Thoracic aorta (tissue), 2 donors: Measurements from ENCODE around the gene DARS1. TPM values are rescaled to one million over a fixed set of nuclear protein-coding genes. Genes with fewer than 3 reads are reported as not detected.
A peak's percentile ranks its signal among the peaks of the same experiment; 100 is the strongest.

Source experiments
- ATAC-seq: fragments of 150-250 bp; one replicate; pipeline ENCODE4 v1.8.0; 2017; ENCODE audit warnings: low read depth; ENCODE audit not compliant: insufficient number of reproducible peaks, low FRiP score
- DNase-seq: peaks from one replicate; pipeline ENCODE4 v3.0.0-alpha.2; 2020; ENCODE audit warnings: low spot score
- H3K27ac ChIP-seq, 2 donors: fragments of 200-600 bp; sonication (generic); 1 replicate in 1 of 2; 2 replicates in 1 of 2; pipeline ENCODE4 v1.5.1; 2016; ENCODE audit warnings: mild to moderate bottlenecking in 2 of 2, moderate library complexity in 2 of 2
- H3K27me3 ChIP-seq: fragments of 200-600 bp; sonication (generic); replicated peaks from 2 replicates; pipeline ENCODE4 v1.6.0; 2016; ENCODE audit warnings: mild to moderate bottlenecking; ENCODE audit not compliant: insufficient read depth
- H3K36me3 ChIP-seq: fragments of 200-600 bp; sonication (generic); one replicate; pipeline ENCODE4 v1.5.1; 2016
- H3K4me1 ChIP-seq, 2 donors: fragments of 200-600 bp; sonication (generic); 1 replicate in 1 of 2; 2 replicates in 1 of 2; pipeline versions ENCODE4 v1.5.1 to v1.6.0; 2016; ENCODE audit warnings: low read depth in 2 of 2, mild to moderate bottlenecking in 1 of 2; ENCODE audit not compliant: control insufficient read depth in 1 of 2
- H3K4me3 ChIP-seq: fragments of 200-600 bp; sonication (generic); 2 replicates; pipeline ENCODE4 v1.5.1; 2016; ENCODE audit warnings: mild to moderate bottlenecking
- H3K9me3 ChIP-seq: fragments of 200-600 bp; sonication (generic); 2 replicates; pipeline ENCODE4 v1.5.1; 2016
- total RNA-seq, 2 donors: library from RNA; depleted of rRNA; stranded (reverse); fragments of >200 nt; gene quantifications; one replicate each; pipeline versions ENCODE4 v1.1.0 to v1.2.3, GENCODE V29; 2016
- TF ChIP-seq, protein P1 (sequence below): fragments of 200-600 bp; sonication (generic); IDR thresholded peaks from one replicate; pipeline ENCODE4 v1.5.1; 2019; ENCODE audit warnings: antibody characterized with exemption

DARS1 gene
- total RNA-seq, 2 donors from 2014 or later, result 42.8 to 67.9 TPM

DNA sequence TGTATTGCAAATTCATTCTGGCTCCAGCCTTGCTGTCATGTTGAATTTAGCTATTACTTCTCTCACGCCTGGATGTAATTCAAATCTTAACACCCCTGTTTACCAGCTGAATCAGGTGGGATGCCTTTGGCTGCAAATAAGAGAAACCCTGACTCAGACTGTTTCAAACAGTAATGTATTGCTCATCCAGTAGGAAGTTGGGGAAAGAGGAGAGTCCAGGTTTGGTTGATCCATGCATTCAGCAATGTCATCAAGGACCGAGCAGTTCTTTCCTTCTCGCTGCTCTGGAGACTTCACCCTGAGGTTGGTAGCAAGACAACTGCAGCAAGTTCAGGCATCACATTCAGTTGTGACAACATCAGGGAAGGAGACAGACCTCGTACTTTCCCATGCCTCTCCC lies 6.4 kb upstream of the DARS1 start:
- H3K27ac ChIP-seq, result no peak overlapping the region
- no peaks in the 10 kb centered on the region for H3K4me1 ChIP-seq
- H3K36me3 ChIP-seq, result no peaks in the 10 kb centered on the region
- DNase-seq (no peak), ATAC-seq (no peak)
- no peak overlapping the region for H3K4me3 ChIP-seq
- TF ChIP-seq, protein P1, sequence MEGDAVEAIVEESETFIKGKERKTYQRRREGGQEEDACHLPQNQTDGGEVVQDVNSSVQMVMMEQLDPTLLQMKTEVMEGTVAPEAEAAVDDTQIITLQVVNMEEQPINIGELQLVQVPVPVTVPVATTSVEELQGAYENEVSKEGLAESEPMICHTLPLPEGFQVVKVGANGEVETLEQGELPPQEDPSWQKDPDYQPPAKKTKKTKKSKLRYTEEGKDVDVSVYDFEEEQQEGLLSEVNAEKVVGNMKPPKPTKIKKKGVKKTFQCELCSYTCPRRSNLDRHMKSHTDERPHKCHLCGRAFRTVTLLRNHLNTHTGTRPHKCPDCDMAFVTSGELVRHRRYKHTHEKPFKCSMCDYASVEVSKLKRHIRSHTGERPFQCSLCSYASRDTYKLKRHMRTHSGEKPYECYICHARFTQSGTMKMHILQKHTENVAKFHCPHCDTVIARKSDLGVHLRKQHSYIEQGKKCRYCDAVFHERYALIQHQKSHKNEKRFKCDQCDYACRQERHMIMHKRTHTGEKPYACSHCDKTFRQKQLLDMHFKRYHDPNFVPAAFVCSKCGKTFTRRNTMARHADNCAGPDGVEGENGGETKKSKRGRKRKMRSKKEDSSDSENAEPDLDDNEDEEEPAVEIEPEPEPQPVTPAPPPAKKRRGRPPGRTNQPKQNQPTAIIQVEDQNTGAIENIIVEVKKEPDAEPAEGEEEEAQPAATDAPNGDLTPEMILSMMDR, result no peak
- H3K27me3 ChIP-seq, result no peaks in the 10 kb centered on the region
- H3K9me3 ChIP-seq, result no peaks in the 10 kb centered on the region

DNA sequence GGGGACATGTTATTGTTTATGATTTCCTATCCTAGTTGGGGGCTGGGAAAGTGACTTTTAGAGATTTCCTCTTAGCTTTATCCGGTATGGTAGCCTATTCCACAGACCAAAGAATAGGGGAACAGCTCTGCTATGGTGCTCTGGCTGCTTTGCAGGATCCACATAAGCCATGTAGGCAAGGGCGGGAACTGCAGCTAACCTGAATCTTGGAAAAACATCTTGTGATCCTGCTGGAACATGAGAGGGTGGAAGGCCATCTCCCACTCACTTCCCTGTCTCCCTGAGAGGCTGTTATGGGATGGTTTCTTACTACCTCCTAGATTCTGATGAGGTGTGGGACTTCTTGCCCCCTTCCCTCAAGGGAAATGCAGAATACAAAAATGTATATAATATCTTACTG lies 2.0 kb upstream of the DARS1 start:
- TF ChIP-seq, protein P1, result no peak
- no peak for ATAC-seq
- peaks cover 9 to 12% of the 10 kb centered on the region in 2 donors for H3K4me1 ChIP-seq

DNA sequence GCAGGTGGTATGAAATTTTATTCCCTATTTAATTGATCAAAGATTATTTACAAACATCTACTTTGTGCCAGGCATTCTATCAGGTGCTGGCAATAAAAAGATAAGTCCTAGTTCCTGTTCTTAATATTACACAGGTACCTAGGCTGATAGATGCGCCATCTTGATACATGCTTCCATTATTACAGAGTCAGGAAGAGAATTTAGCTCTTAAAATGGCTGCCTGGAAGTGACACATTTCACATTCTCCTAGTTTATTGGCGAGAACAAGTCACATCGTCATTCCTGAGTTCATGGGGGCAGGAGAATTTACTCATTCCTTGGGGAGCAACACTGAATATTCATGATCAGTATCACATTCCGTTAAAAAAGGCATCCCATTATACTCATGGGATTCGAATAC lies 1.1 kb upstream of the DARS1 start:
- Histone ChIP-seq H3K4me3 (no peak overlapping the region), H3K36me3 (no peaks in the 10 kb centered on the region), H3K27ac (no peak overlapping the region), H3K27me3 (no peaks in the 10 kb centered on the region), H3K9me3 (no peaks in the 10 kb centered on the region), H3K4me1 (peaks cover 9 to 12% of the 10 kb centered on the region in 2 donors)
- TF ChIP-seq, protein P1, result no peak
- no peak for DNase-seq
- ATAC-seq, result no peak

More for the DNA sequence above, 2.0 kb upstream of the DARS1 start:
- H3K4me3 ChIP-seq, result no peak overlapping the region
- DNase-seq, result no peak
- no peaks in the 10 kb centered on the region for H3K36me3 ChIP-seq
- H3K9me3 ChIP-seq, result no peaks in the 10 kb centered on the region
- no peaks in the 10 kb centered on the region for H3K27me3 ChIP-seq
- no peak overlapping the region for H3K27ac ChIP-seq

DNA sequence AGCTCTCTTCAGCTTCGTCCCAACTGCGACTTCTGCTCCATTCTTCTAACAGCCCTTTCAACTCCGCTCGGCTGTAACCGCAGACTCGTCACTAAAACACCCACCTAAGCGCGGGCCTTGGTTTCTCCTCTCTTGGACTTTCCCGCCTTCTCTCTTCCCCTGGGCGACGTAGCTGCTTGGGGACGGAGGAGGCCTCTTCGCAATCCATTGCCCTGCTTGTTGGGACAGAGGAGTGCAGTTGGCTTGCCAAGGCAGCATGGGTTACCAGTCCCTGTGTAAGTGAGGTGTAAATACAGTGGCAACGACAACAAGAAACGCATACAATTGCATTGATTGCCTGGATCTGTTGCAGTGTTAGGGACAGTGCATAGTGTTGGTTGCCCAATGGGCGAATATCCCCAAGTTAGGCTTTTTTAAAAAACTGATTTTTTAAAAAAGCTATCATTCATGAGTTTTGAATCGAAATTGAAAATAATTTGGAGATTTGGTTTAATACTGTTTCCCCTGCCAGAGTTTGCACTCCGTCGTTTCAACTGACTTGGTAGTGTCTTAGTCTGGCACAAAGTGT lies 484 bp upstream of the DARS1 start:
- TF ChIP-seq, protein P1, result no peak
- Histone ChIP-seq H3K9me3 (no peaks in the 10 kb centered on the region), H3K27me3 (no peaks in the 10 kb centered on the region), H3K27ac (peak overlapping the region; percentile 89 to 95), H3K4me1 (peaks cover 9 to 12% of the 10 kb centered on the region in 2 donors), H3K4me3 (peak overlapping the region; percentile 82), H3K36me3 (no peaks in the 10 kb centered on the region)
- no peak for ATAC-seq
- no peak for DNase-seq

DNA sequence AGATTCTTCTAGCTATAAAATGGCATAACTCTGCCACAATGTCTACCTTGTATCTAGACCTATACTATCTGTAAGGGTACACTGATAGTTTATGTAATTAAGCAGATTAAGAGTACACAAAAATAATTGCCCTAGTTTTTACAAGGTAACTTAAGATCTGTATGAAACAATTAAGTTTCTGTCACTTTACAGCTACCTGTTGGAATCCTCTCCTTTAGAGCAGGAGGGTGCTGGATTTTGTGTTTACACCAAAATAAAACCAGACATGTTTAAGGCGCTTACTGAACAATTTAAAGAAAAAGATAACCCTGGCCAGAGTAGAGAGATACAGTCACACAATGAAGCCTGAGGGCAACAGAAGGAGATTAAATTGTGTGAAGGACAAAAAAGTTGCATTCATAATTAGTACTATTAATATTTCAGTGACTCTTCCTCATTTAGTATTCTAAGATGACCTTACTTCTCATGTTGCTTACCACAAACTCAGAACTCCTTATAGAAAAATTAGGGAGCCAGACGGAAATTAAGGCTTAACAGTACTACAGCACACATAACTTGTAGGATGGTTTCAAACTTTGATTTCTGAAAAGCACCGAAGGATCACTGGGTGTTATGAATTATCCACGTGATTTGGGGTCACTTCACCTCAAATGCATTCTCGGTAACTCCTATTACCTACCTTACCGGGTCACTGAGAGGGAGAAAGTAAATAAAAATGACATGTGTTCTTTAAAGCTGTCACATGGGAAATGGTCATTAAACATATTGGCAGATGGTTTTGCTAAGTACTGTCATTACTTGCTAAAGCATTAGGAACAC lies 1.0 kb downstream of the DARS1 start:
- TF ChIP-seq, protein P1, result no peak
- peak overlapping the region; percentile 89 to 95 for H3K27ac ChIP-seq
- H3K36me3 ChIP-seq, result no peaks in the 10 kb centered on the region
- no peaks in the 10 kb centered on the region for H3K9me3 ChIP-seq
- peaks cover 9 to 12% of the 10 kb centered on the region in 2 donors for H3K4me1 ChIP-seq
- ATAC-seq, result no peak
- H3K27me3 ChIP-seq, result no peaks in the 10 kb centered on the region
- no peak for DNase-seq
- peak overlapping the region; percentile 82 for H3K4me3 ChIP-seq
